Chondrocyte (in vitro differentiated cells): ENCODE data around the gene HOXA6. TPM values are rescaled to one million over a fixed set of nuclear protein-coding genes. Genes with fewer than 3 reads are reported as not detected.

ENCODE experiments used
- DNase-seq: peaks from one replicate; pipeline ENCODE4 v3.0.0; 2021; ENCODE audit warnings: mixed read lengths, low spot score
- H3K27ac Mint-ChIP-seq: one replicate; pipeline ENCODE4 v1.8.0; 2021; ENCODE audit warnings: mild to moderate bottlenecking, moderate library complexity, mixed read lengths; ENCODE audit not compliant: unreplicated experiment
- H3K27me3 Mint-ChIP-seq: 2 replicates; pipeline ENCODE4 v1.8.0; 2021; ENCODE audit warnings: low read depth, mixed read lengths
- H3K36me3 Mint-ChIP-seq: 2 replicates; pipeline ENCODE4 v1.8.0; 2021; ENCODE audit warnings: low read depth, mixed read lengths
- H3K4me1 Mint-ChIP-seq: 2 replicates; pipeline ENCODE4 v1.8.0; 2021; ENCODE audit warnings: low read depth, mild to moderate bottlenecking, mixed read lengths
- H3K4me3 Mint-ChIP-seq: one replicate; pipeline ENCODE4 v1.8.0; 2021; ENCODE audit warnings: mild to moderate bottlenecking, moderate library complexity, mixed read lengths; ENCODE audit not compliant: unreplicated experiment
- H3K9me3 Mint-ChIP-seq: 2 replicates; pipeline ENCODE4 v1.8.0; 2021; ENCODE audit warnings: low read depth, mixed read lengths
- CTCF ChIP-seq: fragments of 200-600 bp; sonication (generic); IDR thresholded peaks from 2 replicates; pipeline ENCODE4 v1.5.0; 2021; ENCODE audit warnings: antibody characterized with exemption, mild to moderate bottlenecking, moderate library complexity
- total RNA-seq: library from RNA; stranded (reverse); gene quantifications from 3 replicates; pipeline ENCODE4 v1.2.1, GENCODE V29; 2021

The HOXA6 gene
- total RNA-seq, 1 donor from 2014 or later: not detected

GRCh38 chr7:27116962-27117886 is 30.4 kb downstream of the HOXA6 start:
- no peaks in the 10 kb centered on the region for H3K4me1 Mint-ChIP-seq
- H3K9me3 Mint-ChIP-seq: no peaks in the 10 kb centered on the region
- peak overlapping the region; percentile 30 for H3K27ac Mint-ChIP-seq
- no peak for TF ChIP-seq CTCF
- H3K36me3 Mint-ChIP-seq: peaks cover 4% of the 10 kb centered on the region
- H3K4me3 Mint-ChIP-seq: peak overlapping the region; percentile 62
- peaks cover 88% of the 10 kb centered on the region for H3K27me3 Mint-ChIP-seq
- no peak for DNase-seq

- H3K4me3 Mint-ChIP-seq: peak overlapping the region; percentile 62
- H3K36me3 Mint-ChIP-seq: peaks cover 7% of the 10 kb centered on the region
- no peak for TF ChIP-seq CTCF
- no peaks in the 10 kb centered on the region for H3K9me3 Mint-ChIP-seq
- no peaks in the 10 kb centered on the region for H3K4me1 Mint-ChIP-seq
- H3K27me3 Mint-ChIP-seq: peaks cover 88% of the 10 kb centered on the region
- peak overlapping the region; percentile 73 for H3K27ac Mint-ChIP-seq
- no peak for DNase-seq
Measured at GRCh38 chr7:27116031-27116961, 31.3 kb downstream of the HOXA6 start.

GRCh38 chr7:27115221-27116026 is 32.1 kb downstream of the HOXA6 start:
- H3K9me3 Mint-ChIP-seq: no peaks in the 10 kb centered on the region
- H3K4me3 Mint-ChIP-seq: peak overlapping the region; percentile 62
- peak overlapping the region; percentile 73 for H3K27ac Mint-ChIP-seq
- H3K27me3 Mint-ChIP-seq: peaks cover 87% of the 10 kb centered on the region
- peaks cover 7% of the 10 kb centered on the region for H3K36me3 Mint-ChIP-seq
- TF ChIP-seq CTCF: no peak
- H3K4me1 Mint-ChIP-seq: peaks cover 7% of the 10 kb centered on the region
- no peak for DNase-seq

- Mint-ChIP-seq H3K4me3 (peak overlapping the region; percentile 62), H3K9me3 (no peaks in the 10 kb centered on the region), H3K4me1 (peaks cover 9% of the 10 kb centered on the region), H3K36me3 (peaks cover 8% of the 10 kb centered on the region), H3K27ac (peak overlapping the region; percentile 73), H3K27me3 (peaks cover 84% of the 10 kb centered on the region)
- TF ChIP-seq CTCF: no peak
- no peak for DNase-seq
Measured at GRCh38 chr7:27114881-27115220, 32.7 kb downstream of the HOXA6 start.
